Raji (cell line): ENCODE measurements around the gene KCTD11.

Experiments used
- POLR2A ChIP-seq: IDR thresholded peaks from 2 replicates; pipeline ENCODE4 v1.6.1; 2011; ENCODE audit warnings: low read depth, low read length, control low read depth; ENCODE audit not compliant: insufficient read depth

Gene KCTD11

DNA sequence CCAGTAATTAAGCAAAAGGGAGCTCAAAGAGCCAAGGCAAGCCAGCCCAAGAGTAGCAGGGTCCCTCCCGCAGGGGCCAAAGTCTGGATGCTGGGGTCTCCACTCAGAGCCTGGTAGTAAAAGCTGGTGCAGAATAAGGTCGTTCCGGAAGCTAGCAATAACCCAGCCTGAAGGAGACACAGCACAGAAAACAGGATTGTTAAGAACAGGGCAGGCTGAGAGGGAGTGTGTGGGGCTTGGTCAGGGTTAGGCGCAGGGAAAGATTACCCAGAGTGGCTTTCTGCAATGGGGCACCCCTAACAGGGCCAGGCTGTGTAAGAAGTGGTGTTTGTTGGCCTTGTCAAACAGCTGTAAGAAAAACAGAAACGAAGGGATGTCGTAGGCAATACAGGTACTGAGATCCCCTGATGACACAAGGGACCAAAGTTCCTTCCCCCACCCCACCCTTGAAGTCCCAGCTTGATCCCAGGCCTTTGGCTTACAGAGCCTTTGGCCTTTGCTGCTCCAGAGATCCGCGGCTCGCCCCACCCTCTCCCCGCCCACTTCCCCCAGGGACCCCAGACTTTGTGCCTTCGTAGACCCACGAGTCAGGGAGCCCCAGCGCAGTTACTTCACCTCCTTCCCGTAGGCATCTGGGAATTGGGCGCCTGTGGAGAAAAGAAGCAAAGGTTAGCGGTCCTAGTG is 51.2 kb downstream of the KCTD11 start:
- no peak for TF ChIP-seq POLR2A

DNA sequence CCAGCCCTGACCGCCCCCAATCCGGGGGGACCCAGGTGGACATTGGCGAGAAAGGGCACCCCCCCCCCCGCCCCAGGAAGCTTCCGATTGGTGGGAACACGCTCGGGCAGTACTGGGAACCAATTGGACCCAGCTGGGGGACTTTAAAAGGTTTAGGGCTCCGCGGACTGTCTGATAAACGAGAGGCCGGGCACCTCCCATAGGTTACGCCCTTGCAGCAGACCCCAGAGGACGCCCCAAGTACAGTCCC is 51.7 kb downstream of the KCTD11 start:
- no peak for TF ChIP-seq POLR2A

DNA sequence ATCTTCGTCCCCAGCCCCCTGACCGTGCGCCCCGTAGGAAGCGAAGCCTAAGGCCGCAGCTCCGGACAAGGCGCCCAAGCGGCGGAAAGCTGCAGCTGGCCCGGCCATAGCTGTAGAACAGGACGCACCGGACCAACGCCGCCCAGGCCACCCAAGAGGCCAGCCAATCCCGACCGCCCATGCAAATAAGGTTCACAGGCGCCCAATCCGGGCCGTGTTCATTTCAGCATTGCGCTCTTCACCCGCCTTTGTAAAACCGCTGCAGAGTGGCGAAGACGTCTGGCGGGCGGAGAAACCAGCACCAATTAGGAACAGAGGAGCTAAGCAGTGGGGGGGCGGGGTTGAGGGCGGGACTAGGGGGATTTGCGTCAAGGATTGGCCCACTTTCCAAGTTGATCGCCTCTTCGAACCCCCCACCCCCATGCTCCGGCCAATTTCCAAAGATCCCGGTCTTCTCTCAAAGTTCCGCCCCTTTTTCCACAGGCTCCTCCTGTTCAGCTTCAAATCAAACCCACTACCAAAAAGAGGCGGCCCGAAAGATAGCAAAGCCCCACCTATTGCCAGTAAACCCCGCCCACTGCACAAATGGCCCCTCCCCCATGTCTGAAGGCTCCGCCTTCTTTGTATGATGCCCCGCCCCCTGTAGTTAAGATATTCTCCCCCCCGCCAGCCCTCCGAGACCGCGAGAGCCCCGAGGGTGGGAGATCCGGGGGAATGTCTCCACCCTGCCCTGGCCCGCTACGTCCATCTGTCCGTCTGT is 52.2 kb downstream of the KCTD11 start, which contains the start of gene TMEM256:
Gene TMEM256 (minus strand): TSS at position 121 of the 760 bp plus-strand sequence. CDS start 13 bp downstream, at position 108.
- TF ChIP-seq POLR2A: peak; percentile 91
